Raji (cell line): ENCODE data around the gene BICD2.

Experiments used
- POLR2A ChIP-seq: IDR thresholded peaks from 2 replicates; pipeline ENCODE4 v1.6.1; 2011; ENCODE audit warnings: low read depth, low read length, control low read depth; ENCODE audit not compliant: insufficient read depth

BICD2 gene

GRCh38 chr9:92738661-92739081, 26.0 kb downstream of the BICD2 start:
- no peak for TF ChIP-seq POLR2A

DNA sequence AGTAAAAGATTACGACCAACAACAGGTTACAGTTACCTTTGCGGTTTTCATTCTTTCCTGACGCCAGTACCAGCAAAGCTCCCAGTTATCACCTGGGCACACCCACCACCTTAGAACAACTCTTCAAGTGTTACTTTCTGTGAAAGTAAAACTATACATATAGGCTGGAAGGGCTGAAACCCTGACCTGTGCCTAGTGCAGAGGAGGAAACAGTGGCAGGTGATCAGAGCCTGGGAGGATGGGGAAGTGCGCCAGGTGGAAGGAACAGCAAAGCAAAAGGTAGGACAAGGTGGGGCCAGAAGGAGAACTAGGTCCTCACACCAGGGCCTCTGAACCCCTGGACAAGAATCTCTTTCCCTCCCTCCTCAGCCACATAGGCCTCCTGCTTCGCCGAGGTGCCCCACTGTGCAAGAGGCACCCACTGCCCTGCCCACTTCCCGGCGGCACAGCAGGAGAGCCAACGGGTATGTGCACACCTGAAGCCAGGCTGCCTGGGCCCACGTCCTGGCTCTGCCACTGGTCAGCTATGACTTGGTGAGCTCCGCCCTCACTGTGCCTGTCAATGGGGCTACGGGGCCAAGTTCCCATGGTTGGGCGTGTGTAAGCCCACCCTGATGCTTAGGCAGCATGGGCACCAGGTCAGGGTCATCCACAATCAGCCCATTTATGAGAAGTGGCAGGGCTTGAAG, 26.9 kb downstream of the BICD2 start:
- TF ChIP-seq POLR2A: no peak

DNA sequence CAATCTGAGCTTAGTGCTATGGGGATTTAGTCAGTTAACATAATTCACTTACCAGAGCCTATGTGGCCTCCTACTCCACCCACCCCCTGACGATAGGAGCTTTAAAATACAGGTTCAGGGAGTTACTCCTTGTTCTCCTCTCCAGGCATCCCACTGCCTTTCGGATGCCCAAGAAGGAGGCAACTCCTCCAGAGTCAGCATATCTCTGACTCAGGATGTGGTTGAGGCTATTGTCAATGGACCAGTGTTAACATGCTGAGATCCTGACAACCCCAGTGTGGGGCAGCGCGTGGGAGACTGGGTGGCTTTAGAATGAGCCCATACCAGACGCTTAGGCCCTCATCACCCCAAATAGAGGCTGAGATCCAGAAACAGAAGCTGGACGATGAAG, 27.4 kb downstream of the BICD2 start:
- no peak for TF ChIP-seq POLR2A

- no peak for TF ChIP-seq POLR2A
Measured at GRCh38 chr9:92736563-92737215, 27.9 kb downstream of the BICD2 start.

- no peak for TF ChIP-seq POLR2A
Measured at GRCh38 chr9:92735636-92736562, 28.7 kb downstream of the BICD2 start.

- TF ChIP-seq POLR2A: no peak
Measured at GRCh38 chr9:92734931-92735635, 29.6 kb downstream of the BICD2 start.

GRCh38 chr9:92730897-92731296, 33.7 kb downstream of the BICD2 start:
- no peak for TF ChIP-seq POLR2A

- no peak for TF ChIP-seq POLR2A
Measured at GRCh38 chr9:92729735-92730155, 34.9 kb downstream of the BICD2 start.

- TF ChIP-seq POLR2A: peak; percentile 59; the same call in 1 of the 2 replicates
Measured at GRCh38 chr9:92728831-92729734, 35.5 kb downstream of the BICD2 start.

GRCh38 chr9:92727716-92728700, 36.6 kb downstream of the BICD2 start:
- TF ChIP-seq POLR2A: no peak

DNA sequence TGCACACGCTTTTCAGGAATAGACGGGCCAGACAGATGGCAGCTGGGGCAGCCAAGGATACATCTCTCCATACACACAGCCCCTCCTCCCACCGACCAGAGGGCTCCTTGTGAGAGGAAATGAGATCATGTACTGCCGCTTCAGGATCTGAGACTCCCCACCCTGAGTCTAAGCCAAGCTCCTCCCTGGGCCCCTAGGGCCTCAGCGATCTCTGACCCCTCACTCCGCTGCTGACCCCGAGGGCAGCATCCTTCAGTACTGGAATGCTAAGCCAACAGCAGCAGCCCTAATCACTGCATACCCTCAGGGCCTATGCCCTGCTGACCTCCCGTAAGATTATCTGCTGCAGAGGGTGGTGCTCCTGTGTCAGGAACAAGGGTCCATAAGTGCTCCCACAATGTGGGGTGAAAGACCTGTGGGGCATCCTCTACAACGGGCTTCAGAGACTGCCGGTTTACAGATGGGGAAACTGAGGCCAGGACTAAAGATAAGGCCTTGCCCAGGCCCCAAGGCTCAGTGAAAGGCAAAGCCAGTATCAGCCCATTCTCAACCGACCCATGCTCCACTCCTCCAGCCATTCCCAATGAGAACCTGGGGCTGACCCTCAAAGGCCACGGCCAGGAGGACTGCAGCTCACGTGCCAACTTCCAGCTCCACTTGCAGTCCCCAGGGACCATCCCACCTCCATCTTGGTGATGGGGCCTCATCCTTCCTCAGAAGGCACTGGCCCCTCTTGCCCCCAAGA, 37.5 kb downstream of the BICD2 start:
- no peak for TF ChIP-seq POLR2A

DNA sequence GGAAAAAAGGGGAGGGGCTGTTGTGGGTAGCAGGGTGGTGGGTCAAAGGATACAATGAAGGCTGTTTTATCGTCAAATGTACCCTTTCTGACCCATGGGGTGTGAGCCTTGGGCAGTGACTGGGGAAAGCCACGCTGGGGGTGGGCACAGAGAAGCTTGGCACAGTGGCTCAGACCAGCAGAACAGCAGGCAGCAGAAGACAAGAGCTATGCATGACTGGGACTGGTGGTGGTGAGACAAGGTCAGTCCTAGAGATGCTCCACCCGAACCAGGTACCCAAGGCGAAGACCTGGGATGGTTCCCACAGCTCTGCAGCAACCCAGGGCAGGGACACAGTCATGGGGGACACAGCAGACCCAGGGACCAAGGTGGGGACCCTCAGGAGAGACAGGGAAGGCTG, 38.3 kb downstream of the BICD2 start:
- TF ChIP-seq POLR2A: no peak

- TF ChIP-seq POLR2A: no peak
Measured at GRCh38 chr9:92725766-92726165, 38.9 kb downstream of the BICD2 start.

DNA sequence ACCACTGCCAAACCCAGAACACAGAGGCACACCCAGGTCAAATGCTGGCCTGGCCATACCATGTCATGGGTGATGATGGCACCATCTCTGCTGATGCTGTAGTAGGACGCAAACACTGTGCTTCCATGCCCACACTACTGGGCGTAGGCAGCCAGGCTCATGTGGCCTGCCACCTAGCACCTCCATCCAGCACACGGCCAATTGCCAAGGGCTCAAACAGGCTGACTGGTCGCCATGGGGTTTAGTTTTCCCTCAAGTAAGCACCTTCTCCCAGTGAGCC, 39.4 kb downstream of the BICD2 start:
- TF ChIP-seq POLR2A: no peak
